ENCODE data around the gene NXF1.
"Not testable (repeated sequence)": the region's sequence is repeated elsewhere in the genome, so short reads cannot be mapped to it uniquely, and the experiment has no call there.

The NXF1 gene

DNA sequence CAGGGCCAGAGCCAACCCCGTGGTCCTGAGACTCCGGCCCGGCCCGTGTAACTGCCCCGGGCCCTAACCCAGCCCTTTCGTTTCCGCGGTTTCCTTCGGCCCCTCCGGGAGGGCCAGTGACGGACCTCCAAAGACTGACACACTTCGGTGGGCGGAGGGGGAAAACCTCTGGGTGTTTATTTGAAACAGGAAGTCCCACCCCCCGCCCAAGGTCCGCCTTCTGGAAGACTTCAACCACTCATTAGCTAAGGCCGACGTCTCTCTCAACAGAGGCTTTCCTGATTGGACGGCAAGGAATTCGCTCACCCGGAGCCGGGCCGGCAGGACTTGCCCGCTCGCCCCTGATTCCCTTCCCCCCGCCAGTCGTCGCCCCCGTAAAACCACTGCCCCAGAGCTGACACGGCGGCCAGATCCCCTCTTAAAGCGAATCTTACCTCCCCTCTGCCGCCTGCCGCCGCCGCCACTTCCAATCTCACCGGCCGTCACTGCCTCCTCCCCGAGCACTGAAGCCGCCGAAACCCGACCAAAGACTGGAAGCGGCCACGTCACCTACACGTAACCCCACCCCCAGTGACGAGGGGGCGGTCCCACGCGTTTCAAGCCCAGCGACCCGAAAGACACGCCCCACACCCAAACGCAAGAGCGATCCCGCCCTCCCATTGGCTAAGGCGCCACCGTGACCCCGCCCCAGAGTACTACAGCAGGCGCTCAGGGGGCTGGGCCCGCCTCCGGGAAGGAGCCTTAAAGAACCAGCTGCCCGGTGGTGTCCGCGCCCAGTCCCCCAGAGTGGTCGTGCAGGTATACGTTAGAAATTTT is 26.5 kb upstream of the NXF1 start, which contains the start of gene STX5:
STX5 (minus strand) TSS at position 532 of the 816 bp plus-strand sequence. CDS start 808 bp downstream, outside the sequence.
- peak; percentile 99 for DNase-seq

DNA sequence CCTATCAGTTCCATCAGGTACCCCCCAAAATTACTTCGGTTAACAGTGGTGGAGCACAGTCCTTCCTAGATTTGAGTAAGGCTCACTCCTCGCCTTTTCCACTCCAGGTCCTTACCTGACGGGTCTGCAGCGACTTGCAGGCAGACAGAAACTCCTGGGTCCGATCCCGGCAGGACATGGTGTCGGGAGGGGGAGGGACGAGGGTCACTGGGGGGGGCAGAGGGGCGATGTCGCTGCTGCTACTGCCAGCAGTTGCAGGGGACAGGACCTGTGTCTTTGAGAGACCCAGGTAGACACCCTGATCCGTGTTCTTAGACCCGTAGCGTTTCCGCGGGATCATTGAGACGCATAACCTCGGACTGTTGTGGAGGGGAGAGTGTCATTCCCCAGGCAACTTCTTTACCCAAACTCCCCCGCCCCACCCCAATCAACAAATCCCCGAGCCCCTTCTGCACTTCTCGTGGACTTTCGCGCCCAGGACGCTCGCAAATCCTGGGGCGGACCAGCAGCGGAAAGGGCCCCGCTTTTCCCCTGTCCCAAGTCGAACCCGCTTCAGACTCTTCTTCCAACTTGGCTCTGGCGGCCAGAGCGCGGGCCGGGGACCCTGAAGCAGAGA is 25.8 kb upstream of the NXF1 start:
- DNase-seq = no peak

DNA sequence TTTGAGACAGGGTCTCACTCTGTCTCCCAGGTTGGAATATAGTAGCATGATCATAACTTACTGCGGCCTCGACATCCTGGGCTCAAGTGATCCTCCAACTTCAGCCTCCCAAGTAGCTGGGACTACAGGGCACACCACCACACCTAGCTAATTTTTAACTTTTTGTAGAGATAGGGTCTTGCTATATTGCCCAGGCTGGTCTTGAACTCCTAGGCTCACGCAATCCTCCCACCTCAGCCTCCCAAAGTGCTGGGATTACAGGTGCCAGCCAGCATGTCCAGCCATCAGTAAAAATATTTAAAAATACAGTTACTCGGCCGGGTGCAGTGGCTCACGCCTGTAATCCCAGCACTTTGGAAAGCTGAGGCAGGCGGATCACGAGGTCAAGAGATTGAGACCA is 22.9 kb upstream of the NXF1 start:
- not testable (repeated sequence) for DNase-seq

DNA sequence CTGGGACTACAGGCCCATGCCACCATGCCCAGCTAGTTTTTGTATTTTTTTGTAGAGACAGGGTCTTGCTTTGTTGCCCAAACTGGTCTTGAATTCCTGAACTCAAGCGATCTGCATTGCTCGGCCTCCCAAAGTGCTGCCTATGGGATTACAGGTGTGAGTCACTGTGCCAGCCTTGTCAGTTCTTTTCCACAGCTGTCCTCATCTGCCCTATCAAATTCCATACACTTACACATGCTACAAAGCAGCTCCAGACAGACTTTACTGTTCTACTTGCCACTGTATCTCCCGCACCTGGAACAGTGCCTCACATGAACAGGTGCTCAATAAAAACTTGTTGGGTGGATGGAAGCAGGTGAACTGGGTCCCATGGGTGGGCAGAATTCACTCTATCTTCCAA is 18.4 kb upstream of the NXF1 start:
- no peak for DNase-seq

DNA sequence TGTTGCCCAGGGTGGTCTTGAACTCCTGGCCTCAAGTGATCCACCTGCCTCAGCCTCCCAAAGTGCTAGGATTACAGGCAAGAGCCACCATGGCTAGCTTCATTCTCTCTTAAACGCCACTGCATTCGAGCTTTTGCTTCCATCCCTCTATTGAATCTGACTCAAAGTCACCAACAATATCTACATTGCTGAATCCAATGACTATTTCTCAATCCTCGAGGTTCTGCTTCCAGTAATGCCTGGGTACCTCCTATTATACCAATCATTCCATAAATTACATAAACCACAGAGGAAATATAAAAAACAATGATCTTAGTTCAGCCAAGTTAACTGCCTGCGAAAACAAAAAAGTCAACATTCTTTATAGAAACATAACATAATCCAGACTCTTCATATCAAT is 11.9 kb upstream of the NXF1 start:
- no peak for DNase-seq

GRCh38 chr11:62816557-62816956 is 11.3 kb upstream of the NXF1 start:
- no peak for DNase-seq

DNA sequence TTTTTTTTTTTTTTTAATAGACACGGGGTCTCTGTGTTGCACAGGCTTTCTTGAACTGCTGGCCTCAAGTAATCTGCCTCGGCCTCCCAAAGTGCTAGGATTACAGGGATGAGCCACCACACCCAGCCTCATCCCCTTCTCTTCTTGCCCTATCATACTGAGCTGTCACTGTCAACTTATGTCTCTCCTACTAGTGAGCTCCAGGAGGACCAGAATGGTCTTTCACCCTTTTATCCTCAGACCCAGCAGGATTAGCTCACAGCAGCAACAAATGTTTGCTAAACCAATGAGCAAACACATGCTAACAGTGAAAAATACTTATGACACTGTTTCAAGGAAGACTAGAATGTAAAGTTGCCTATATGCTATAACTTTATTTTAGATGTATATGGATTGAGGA is 6.4 kb upstream of the NXF1 start:
- no peak for DNase-seq

DNA sequence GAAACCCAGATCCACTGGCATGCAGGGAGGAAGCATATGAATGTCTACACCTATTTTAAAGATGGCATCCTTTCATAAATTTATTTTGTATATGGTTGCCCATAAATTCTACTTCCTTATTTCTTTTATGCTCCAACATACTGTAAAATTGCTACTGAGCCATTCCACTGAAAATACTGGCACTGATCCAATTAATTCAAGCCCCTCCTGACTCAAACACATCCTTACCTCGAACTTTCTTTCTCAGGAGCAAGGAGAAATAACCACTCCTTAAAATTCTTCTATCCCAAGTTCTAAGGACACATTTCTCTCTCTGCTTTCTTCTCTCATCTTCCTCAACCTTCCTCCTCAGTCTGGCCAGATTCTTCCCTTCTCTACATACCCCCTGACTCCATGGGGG is 5.5 kb upstream of the NXF1 start:
- DNase-seq = no peak

GRCh38 chr11:62806611-62807121 is 1.4 kb upstream of the NXF1 start:
- no peak for DNase-seq

DNA sequence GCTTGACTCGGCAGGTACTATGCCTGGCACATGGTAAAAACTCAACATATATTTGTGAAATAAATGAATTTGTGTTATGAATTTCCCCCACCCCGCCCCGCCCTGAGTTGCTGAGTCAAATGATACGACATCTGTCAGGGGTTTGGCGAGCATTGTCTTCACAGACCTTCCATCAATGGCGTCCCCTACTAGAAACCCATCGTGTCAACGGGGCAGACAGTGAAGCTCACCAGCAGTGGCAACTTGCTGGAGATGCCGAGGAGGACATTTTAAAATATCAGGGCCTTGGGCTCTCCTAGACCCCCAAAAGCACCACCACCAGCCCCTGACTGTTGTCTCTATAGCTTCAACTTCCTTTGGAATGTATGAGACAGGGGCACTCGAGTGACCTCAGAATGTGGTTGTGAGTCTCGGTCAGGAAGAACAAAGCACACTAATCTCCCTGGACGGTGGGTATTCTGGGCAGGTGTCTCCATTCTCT is 761 bp upstream of the NXF1 start:
- DNase-seq = peak; percentile 29

GRCh38 chr11:62804310-62805075 is 747 bp downstream of the NXF1 start:
- no peak for DNase-seq

DNA sequence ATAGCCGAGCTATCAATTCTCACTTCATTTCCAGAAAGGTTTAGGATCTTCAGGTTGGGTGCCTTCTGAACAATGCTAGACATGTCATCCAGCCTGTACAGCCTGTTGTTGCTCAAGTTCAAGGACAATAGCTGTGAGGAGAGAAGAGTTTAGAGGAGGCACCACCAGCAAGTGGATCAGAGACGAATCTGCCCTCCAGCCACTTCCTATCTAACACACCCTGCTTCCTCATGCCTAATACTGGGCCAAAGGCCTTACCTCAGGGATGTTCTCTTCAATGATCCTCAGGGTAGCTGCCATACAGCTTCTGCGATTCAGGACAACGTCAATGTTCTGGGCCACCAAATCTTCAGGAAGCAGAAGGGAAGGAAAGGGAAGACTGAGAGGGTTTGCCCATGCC is 4.2 kb downstream of the NXF1 start:
- DNase-seq = no peak

DNA sequence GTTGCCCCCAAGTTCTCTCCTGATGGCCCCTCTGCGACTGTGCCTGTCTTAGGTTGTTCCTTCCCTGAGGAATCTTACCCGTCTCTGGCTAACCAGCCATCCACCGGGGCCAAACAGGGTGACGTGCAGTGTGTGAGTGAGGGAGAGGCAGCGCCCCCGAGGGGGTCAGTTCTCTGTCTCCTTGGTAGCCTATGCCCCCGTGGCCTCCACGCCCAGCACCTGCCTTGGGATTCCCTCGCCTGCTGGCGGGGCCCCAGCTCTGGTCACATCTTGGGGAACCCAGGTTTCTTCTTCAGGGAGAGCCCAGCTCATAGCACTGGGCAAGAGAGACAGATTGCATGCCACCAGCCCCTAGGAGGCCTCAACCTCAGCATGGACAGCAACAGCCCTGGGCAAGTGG is 5.8 kb downstream of the NXF1 start:
- no peak for DNase-seq

- DNase-seq = no peak
Observed at GRCh38 chr11:62796281-62796680, 9.0 kb downstream of the NXF1 start.

- DNase-seq = no peak
Observed at GRCh38 chr11:62794201-62794775, 11.0 kb downstream of the NXF1 start.

DNA sequence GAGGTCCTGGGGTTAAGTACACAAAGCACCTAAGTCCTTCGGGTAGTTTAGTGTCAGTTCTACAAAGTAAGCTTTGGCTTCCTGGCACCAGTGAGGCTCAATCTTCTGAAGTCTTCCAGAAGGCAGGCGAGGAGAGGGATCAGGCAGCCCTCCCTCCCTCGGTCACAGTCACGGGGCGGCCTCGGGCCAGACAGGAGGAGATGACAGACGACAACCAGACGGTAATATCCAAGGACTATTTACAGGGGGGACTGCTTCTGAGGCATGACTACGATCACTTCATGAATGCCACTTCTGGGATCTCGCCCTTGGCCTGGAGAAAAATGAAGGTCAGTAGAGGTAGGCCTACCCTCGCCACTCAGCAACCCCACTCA is 13.1 kb downstream of the NXF1 start:
- DNase-seq = no peak

DNA sequence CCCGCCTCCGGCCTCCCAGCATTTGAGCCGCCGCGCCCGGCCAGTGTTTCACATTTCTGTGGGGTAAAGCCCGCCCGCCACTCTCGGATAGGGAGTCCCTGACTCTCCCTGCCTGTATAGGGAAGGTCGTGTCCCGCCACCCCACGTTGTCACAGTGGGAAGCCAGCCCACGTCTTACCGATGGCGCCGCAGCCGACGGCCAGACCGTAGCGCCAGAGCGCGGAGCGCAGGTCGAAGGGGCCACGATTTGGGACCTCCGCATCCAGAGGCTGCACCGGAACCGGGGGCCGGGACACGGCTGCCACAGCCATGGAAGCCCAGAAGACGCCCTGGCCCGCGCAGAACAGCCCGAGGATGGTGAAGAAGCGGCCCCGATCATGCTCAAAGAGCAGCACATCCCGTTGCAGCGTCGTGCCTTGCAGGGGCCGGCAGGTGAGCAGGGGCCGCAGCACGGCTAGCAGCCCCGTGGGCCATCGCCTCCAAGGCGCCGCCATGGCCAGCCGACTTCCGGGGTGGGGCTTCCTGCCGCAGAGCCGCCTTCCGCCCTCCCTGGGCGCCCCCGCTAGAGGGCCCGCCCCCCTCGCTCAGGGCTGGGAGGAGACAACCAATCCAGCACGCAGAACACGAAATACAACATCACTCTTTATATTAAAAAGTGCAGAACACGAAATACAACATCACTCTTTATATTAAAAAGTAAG is 13.6 kb downstream of the NXF1 start, which contains the start of gene TMEM223:
TMEM223 (minus strand) TSS at position 506 of the 701 bp plus-strand sequence; CDS start at position 494, 12 bp downstream.
- peak; percentile 91 for DNase-seq

DNA sequence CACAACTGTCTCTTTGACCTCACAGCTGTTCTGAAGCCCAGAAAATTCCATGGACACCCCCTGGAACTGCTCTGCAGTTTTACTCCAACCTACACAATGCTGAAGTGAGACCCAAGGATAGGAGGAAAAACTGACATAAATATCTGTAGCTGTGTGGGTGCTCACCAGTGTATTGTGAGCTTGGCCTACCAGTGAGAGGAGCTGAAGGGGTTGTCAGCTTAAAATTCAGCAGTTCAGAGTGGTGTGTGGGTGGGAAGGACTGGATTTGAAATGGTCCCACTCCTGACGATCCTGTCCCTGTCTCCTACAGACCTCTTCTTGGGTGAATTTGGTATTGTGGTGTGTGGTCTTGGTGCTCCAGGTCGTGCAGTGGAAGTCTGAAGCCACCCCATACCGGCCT is 15.7 kb downstream of the NXF1 start:
- no peak for DNase-seq

- DNase-seq = no peak
Observed at GRCh38 chr11:62788991-62789390, 16.2 kb downstream of the NXF1 start.

- DNase-seq = peak; percentile 99
Observed at GRCh38 chr11:62787005-62787759, 18.1 kb downstream of the NXF1 start, which contains the start of gene TMEM179B. TMEM179B (plus strand) TSS chr11:62787402; CDS start chr11:62787432, 30 bp downstream.

DNA sequence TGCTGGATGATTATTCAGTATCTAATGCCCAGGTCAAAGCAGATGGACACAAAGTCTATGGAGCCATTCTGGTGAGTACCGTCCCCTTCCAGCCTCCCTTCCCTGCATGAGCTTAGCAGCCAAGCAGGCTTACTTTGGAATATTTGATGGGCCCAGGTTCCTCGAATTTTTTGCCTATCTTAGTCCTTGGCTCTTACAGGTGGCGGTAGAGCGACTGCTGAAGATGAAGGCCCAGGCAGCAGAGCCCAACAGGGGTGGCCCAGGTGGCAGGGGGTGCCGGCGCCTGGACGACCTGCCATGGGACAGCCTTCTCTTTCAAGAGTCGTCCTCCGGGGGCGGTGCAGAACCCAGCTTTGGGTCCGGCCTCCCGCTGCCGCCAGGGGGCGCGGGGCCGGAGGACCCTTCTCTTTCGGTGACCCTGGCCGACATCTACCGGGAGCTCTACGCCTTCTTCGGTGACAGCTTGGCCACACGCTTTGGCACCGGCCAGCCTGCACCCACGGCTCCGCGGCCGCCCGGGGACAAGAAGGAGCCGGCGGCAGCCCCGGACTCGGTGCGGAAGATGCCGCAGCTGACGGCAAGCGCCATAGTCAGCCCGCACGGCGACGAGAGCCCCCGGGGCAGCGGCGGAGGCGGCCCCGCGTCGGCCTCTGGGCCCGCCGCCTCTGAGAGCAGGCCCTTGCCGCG is 18.8 kb downstream of the NXF1 start:
- peak; percentile 83 for DNase-seq
